B cell (primary cell): ENCODE measurements around the gene ADCY3. TPM values are rescaled to one million over a fixed set of nuclear protein-coding genes. Genes with fewer than 3 reads are reported as not detected.

Experiments
- ATAC-seq: fragments of 200-7000 bp; cut with Tn5 transposase; one replicate; pipeline ENCODE4 v1.10.0; 2021; ENCODE audit warnings: low read depth, mild to moderate bottlenecking, moderate number of reproducible peaks, moderate library complexity
- CTCF ChIA-PET: fragments of 350-600 bp; sonication (Branson Sonifier 250); formaldehyde crosslinking; loops from one replicate; lab custom pipeline; 2021; ENCODE audit warnings: antibody characterized with exemption, inconsistent platforms; lab: Charles Lee
- POLR2A ChIA-PET: fragments of 350-600 bp; sonication (Branson Sonifier 250); formaldehyde crosslinking; loops from one replicate; lab custom pipeline; 2021; ENCODE audit warnings: antibody characterized with exemption; lab: Charles Lee
- DNase-seq: peaks from one replicate; pipeline ENCODE4 v3.0.0; 2013
- H2AFZ ChIP-seq: 2 replicates; pipeline ENCODE4 v1.6.1; 2012; ENCODE audit warnings: mild to moderate bottlenecking, low read depth, low read length; ENCODE audit not compliant: insufficient read depth, poor library complexity, severe bottlenecking
- H3K27ac ChIP-seq, 2 donors: 1 replicate in 1 of 2; 2 replicates in 1 of 2; pipeline ENCODE4 v1.5.1; 2012 to 2013; ENCODE audit warnings: low read length in 2 of 2, mild to moderate bottlenecking in 2 of 2, moderate library complexity in 1 of 2
- H3K27me3 ChIP-seq, 4 experiments: fragments of 200-600 bp in 1 of 4; sonication (generic) in 1 of 4; replicated peaks in 1 of 4; 1 replicate in 2 of 4; 2 replicates in 2 of 4; pipeline versions ENCODE4 v1.6.1 to v1.7.0; 2013 to 2016; ENCODE audit warnings: low read length in 3 of 4, mild to moderate bottlenecking in 2 of 4, mixed read lengths in 1 of 4, moderate library complexity in 1 of 4; ENCODE audit not compliant: insufficient read depth in 4 of 4, control insufficient read depth in 3 of 4; ENCODE audit errors: control extremely low read depth in 1 of 4
- H3K36me3 ChIP-seq, 2 experiments: replicated peaks in 1 of 2; 1 replicate in 1 of 2; 2 replicates in 1 of 2; pipeline versions ENCODE4 v1.6.1 to v1.7.1; 2013; ENCODE audit warnings: low read length in 1 of 2; ENCODE audit not compliant: insufficient read depth in 2 of 2, control insufficient read depth in 1 of 2; ENCODE audit errors: control extremely low read depth in 1 of 2, extremely low read depth in 1 of 2
- H3K4me1 ChIP-seq, 2 donors: fragments of 200-600 bp in 1 of 2; sonication (generic) in 1 of 2; 1 replicate in 1 of 2; 2 replicates in 1 of 2; pipeline versions ENCODE4 v1.5.1 to v1.6.1; 2013 to 2017; ENCODE audit warnings: low read length in 2 of 2; ENCODE audit not compliant: control insufficient read depth in 2 of 2, insufficient read depth in 2 of 2
- H3K4me2 ChIP-seq: replicated peaks from 2 replicates; pipeline ENCODE3; 2012; ENCODE audit warnings: mild to moderate bottlenecking, low read depth, low read length; ENCODE audit not compliant: poor library complexity, severe bottlenecking
- H3K4me3 ChIP-seq, 5 experiments: fragments of 200-600 bp in 1 of 5; sonication (generic) in 1 of 5; 1 replicate in 3 of 5; 2 replicates in 2 of 5; pipeline versions ENCODE4 v1.5.1 to v1.7.0; 2011 to 2016; ENCODE audit warnings: low read length in 4 of 5, mild to moderate bottlenecking in 4 of 5, low read depth in 2 of 5, control low read depth in 1 of 5, moderate library complexity in 1 of 5; ENCODE audit not compliant: insufficient read depth in 1 of 5; ENCODE audit errors: control extremely low read depth in 1 of 5, extremely low read depth in 1 of 5
- H3K79me2 ChIP-seq: fragments of 200-600 bp; sonication (generic); one replicate; pipeline ENCODE4 v1.6.0; 2016; ENCODE audit warnings: low read length; ENCODE audit not compliant: control insufficient read depth, insufficient read depth
- H3K9ac ChIP-seq: fragments of 200-600 bp; sonication (generic); 2 replicates; pipeline ENCODE4 v1.6.1; 2017; ENCODE audit warnings: mild to moderate bottlenecking, low read length, moderate library complexity
- H3K9me3 ChIP-seq, 3 donors: one replicate each; pipeline versions ENCODE4 v1.6.1 to v1.7.1; 2013; ENCODE audit warnings: low read length in 2 of 3; ENCODE audit not compliant: control insufficient read depth in 2 of 3, insufficient read depth in 1 of 3; ENCODE audit errors: control extremely low read depth in 1 of 3
- H4K20me1 ChIP-seq: 2 replicates; pipeline ENCODE4 v1.6.0; 2012; ENCODE audit warnings: mild to moderate bottlenecking, low read length; ENCODE audit not compliant: insufficient read depth, control insufficient read depth, poor library complexity, severe bottlenecking
- H3K27ac Mint-ChIP-seq: one replicate; pipeline ENCODE4 v1.8.0; 2021; ENCODE audit warnings: mixed read lengths
- H3K27me3 Mint-ChIP-seq: one replicate; pipeline ENCODE4 v1.8.0; 2021; ENCODE audit warnings: mixed read lengths
- H3K4me1 Mint-ChIP-seq: one replicate; pipeline ENCODE4 v1.8.0; 2021; ENCODE audit warnings: mixed read lengths
- H3K4me3 Mint-ChIP-seq: one replicate; pipeline ENCODE4 v1.8.0; 2021; ENCODE audit warnings: mixed read lengths
- H3K9me3 Mint-ChIP-seq: one replicate; pipeline ENCODE4 v1.8.0; 2022; ENCODE audit warnings: mixed read lengths; ENCODE audit not compliant: insufficient read depth
- EZH2 ChIP-seq: IDR thresholded peaks from 2 replicates; pipeline ENCODE4 v1.6.1; 2012; ENCODE audit warnings: borderline replicate concordance, low read depth, mild to moderate bottlenecking, moderate library complexity, low read length; ENCODE audit not compliant: insufficient read depth, poor library complexity, severe bottlenecking
- WGBS: methylation state at CpG from one replicate; pipeline ENCODE4 v1.1.5; 2013; ENCODE audit warnings: missing lambda C conversion rate; ENCODE audit not compliant: insufficient coverage; 5-methylcytosine and 5-hydroxymethylcytosine counted together
- intact Hi-C: fragments of 100-400 bp; cut with micrococcal nuclease; formaldehyde crosslinking; loops from one replicate; pipeline ENCODE4 v1.10.0; 2022
- polyA plus RNA-seq: library from polyadenylated mRNA; depleted of rRNA; stranded (reverse); fragments of >200 nt; gene quantifications from 2 replicates; pipeline ENCODE4 v1.2.3, GENCODE V29; 2012
- total RNA-seq, 2 donors: library from RNA; stranded (reverse); fragments of 120-200 nt in 1 of 2; gene quantifications; 1 replicate in 1 of 2; 2 replicates in 1 of 2; pipeline versions ENCODE4 v1.2.3 to v1.2.4, GENCODE V29; 2013 to 2022
- TF ChIP-seq, protein P1 (sequence below): fragments of 200-600 bp; IDR thresholded peaks from one replicate; pipeline ENCODE4 v1.8.0; 2022; ENCODE audit warnings: antibody characterized with exemption, mild to moderate bottlenecking

The ADCY3 gene
- total and polyA plus RNA-seq, 2 donors (not counting 1 experiment from before 2014, with no cell fraction given): 48.4 to 73.0 TPM

- Histone ChIP-seq H3K4me3 (no peak overlapping the region), H3K79me2 (no peaks in the 10 kb centered on the region), H3K27ac (no peak overlapping the region), H3K27me3 (peaks cover 0 to 13% (median 7%) of the 10 kb centered on the region in 4 experiments), H3K4me2 (no peak overlapping the region), H3K4me1 (peaks cover 7 to 18% of the 10 kb centered on the region in 2 donors), H3K9ac (no peak overlapping the region), H4K20me1 (no peaks in the 10 kb centered on the region), H3K9me3 (peaks cover 0 to 8% (median 0%) of the 10 kb centered on the region in 3 donors), H3K36me3 (no peaks in the 10 kb centered on the region), H2AFZ (no peak overlapping the region)
- H3K27ac Mint-ChIP-seq: no peak overlapping the region
- POLR2A ChIA-PET: no interaction called here
- H3K9me3 Mint-ChIP-seq: no peaks in the 10 kb centered on the region
- no peak overlapping the region for H3K4me3 Mint-ChIP-seq
- H3K4me1 Mint-ChIP-seq: peaks cover 15% of the 10 kb centered on the region
- peaks cover 3% of the 10 kb centered on the region for H3K27me3 Mint-ChIP-seq
- ATAC-seq: no peak
- intact Hi-C loops: loop anchor here (5.0 kb wide), 1 partner anchor 516 kb away; no protein-coding TSS in a partner anchor
- no peak for DNase-seq
- TF ChIP-seq EZH2: no peak
- TF ChIP-seq, protein P1, sequence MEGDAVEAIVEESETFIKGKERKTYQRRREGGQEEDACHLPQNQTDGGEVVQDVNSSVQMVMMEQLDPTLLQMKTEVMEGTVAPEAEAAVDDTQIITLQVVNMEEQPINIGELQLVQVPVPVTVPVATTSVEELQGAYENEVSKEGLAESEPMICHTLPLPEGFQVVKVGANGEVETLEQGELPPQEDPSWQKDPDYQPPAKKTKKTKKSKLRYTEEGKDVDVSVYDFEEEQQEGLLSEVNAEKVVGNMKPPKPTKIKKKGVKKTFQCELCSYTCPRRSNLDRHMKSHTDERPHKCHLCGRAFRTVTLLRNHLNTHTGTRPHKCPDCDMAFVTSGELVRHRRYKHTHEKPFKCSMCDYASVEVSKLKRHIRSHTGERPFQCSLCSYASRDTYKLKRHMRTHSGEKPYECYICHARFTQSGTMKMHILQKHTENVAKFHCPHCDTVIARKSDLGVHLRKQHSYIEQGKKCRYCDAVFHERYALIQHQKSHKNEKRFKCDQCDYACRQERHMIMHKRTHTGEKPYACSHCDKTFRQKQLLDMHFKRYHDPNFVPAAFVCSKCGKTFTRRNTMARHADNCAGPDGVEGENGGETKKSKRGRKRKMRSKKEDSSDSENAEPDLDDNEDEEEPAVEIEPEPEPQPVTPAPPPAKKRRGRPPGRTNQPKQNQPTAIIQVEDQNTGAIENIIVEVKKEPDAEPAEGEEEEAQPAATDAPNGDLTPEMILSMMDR: no peak
- CTCF ChIA-PET: no interaction called here
Observed at GRCh38 chr2:24928036-24928435, 8.0 kb upstream of the ADCY3 start.

- H3K27me3 Mint-ChIP-seq: peaks cover 3% of the 10 kb centered on the region
- peak overlapping the region; percentile 66 for H3K4me3 Mint-ChIP-seq
- no peak for DNase-seq
- Histone ChIP-seq H3K4me3 (peak overlapping the region in 3 of 5 experiments; percentile 21 to 42 (median 28)), H3K79me2 (no peaks in the 10 kb centered on the region), H3K9me3 (peaks cover 0 to 8% (median 0%) of the 10 kb centered on the region in 3 donors), H3K27ac (no peak overlapping the region), H3K9ac (peak overlapping the region; percentile 29), H2AFZ (peak overlapping the region; percentile 68), H4K20me1 (no peaks in the 10 kb centered on the region), H3K4me2 (peak overlapping the region; percentile 57), H3K27me3 (peaks cover 0 to 13% (median 7%) of the 10 kb centered on the region in 4 experiments), H3K36me3 (no peaks in the 10 kb centered on the region), H3K4me1 (peaks cover 7 to 18% of the 10 kb centered on the region in 2 donors)
- no peak for TF ChIP-seq EZH2
- TF ChIP-seq, protein P1: no peak
- no peak for ATAC-seq
- intact Hi-C loops: loop anchor here (5.0 kb wide), 1 partner anchor 514 kb away; no protein-coding TSS in a partner anchor
- ChIA-PET POLR2A (no interaction called here), CTCF (no interaction called here)
- peaks cover 15% of the 10 kb centered on the region for H3K4me1 Mint-ChIP-seq
- WGBS: 6% methylated on average over 28 of the region's 33 CpGs
- no peaks in the 10 kb centered on the region for H3K9me3 Mint-ChIP-seq
- no peak overlapping the region for H3K27ac Mint-ChIP-seq
Observed at GRCh38 chr2:24926602-24927252, 6.7 kb upstream of the ADCY3 start.
